Stimulated activated CD8-positive, alpha-beta memory T cell treated with anti-CD3 and anti-CD28 coated beads, Interleukin-7, amount 100 ng/mL, for 24 hours (primary cell): Measurements from ENCODE around the gene ACSF2.
"Not testable (repeated sequence)": the region's sequence is repeated elsewhere in the genome, so short reads cannot be mapped to it uniquely, and the experiment has no call there.

Experiments used
- DNase-seq: peaks from one replicate; pipeline ENCODE4 v3.0.0-alpha.2; 2020; ENCODE audit warnings: low read depth

ACSF2 gene

DNA sequence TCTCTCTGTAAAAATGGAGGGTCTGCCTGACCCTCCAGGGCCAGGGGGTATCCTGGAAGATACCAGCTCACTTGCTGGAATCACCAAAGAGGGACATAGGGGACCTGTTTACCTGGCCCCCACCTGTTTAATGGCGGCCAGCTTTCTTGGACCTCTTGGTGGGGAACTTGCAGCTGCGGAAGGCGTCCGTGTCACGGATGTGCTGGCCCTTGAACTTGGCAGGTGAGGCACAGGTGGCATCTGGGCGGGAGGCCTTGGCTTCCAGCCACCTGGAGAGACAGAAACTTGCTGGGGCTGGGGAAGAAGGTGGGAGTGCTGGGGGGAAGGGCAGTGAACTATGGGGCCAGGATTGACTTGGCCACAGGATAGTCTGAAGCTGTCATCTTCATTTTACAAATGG lies 39.2 kb downstream of the ACSF2 start:
- DNase-seq = no peak

DNA sequence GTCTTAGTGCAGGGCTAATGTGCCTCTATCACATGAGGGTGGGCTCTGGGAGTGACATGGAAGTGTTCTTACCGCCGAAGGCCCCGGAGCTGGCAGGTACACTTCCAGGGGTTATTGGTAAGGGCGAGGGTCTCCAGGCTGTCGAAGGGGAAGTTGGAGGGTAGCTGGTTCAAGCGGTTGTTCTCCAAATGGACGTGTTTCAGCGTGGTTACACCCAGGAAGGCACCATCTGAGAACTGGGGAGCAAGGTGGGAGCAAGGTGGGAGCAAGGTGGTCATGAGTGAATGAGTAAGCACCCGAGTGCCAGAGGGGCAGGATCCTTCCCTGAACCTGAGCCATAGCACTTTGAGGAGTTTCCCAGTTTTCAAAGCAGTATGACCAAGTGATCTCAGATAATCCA lies 39.6 kb downstream of the ACSF2 start:
- DNase-seq = no peak

DNA sequence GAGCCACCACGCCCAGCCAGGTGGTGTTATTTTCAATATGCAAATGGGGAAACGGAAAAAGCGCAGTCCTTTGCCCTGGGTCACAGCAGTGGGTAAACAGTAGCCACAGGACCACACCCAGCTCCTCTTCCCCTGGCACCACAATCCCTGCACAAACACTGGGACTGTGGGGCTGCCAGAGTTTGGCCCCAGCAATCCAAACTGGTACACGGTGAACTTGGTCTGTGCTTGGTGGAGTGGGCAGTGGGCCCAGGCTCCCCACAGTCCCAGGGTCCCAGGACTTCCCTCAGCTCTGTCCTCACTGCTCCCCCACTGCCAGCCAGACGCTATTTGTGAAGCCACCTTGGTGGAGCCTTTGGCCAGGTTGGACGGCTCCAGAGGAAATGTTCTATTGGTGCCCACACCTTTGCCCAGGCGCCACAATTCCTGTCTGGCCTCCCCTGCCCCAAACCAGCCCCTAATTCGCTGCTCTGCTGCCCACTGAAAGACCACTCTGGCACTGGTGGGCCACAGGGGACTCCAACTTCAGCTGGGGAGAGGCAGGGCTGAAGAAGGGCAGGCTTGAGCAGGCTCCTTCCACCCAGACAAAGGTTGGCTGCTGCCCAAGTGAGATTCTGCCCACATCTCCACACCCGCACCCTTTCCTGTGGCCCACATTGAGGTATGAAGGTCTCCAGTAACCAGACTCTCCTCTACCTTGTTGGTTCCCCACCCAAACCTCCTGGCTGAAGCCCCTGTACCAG lies 40.5 kb downstream of the ACSF2 start:
- DNase-seq = no peak

DNA sequence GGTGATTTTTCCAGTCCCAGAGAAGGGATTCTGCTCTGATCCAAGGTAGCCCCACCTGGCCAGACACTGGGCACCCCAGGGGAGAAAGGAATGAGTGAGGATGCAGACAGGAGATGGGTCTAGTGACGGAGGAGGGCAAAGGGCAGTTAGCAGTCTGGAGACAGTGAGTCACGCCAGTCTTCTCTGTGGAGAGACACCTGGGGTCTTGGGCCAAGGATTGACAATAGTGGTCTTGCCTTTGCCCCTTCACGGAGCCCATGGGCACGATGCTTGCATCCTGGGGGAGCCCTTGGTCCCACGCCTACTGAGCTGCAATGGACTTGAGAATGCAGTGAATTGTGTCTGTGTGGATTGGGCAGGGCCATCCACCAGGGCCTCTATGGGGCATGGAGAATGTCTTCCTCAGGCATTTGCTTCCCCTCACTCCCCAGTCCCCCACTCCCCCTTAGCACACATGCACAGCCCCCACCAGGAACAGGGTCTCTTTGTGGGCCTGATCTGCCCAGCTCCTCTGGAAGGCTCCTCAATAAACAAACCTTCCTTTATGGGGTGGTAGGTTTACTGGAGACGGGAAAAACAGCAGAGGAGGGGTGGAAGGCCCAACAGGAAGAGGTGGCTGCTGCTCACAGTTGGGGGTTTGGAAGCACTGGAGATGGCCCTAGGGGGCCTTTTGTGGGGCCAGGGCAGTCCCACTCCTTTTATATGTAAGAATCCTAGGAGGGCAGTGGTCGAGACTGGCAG lies 41.3 kb downstream of the ACSF2 start:
- DNase-seq = no peak

DNA sequence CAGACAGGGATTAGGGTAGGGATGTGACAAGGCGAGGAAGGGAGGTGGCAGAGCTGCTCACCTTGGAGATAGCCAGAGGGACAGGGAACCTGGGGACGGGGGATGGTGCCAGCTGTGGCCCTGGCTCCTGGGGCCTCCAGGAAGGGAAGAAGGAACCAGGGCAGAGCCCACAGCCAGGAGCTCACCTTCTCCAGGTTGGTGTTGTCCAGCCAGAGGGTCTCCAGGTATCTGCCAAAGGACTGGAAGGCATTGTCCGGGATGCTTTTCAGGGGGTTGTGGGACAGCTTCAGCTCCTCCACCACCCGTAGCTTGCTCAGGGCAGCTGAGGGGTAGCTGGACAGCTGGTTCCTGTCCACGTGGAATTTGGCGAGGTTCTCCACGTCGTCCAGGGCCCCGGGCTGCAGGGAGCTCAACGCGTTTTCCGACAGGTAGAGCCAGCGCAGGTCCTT lies 41.9 kb downstream of the ACSF2 start:
- DNase-seq = no peak

DNA sequence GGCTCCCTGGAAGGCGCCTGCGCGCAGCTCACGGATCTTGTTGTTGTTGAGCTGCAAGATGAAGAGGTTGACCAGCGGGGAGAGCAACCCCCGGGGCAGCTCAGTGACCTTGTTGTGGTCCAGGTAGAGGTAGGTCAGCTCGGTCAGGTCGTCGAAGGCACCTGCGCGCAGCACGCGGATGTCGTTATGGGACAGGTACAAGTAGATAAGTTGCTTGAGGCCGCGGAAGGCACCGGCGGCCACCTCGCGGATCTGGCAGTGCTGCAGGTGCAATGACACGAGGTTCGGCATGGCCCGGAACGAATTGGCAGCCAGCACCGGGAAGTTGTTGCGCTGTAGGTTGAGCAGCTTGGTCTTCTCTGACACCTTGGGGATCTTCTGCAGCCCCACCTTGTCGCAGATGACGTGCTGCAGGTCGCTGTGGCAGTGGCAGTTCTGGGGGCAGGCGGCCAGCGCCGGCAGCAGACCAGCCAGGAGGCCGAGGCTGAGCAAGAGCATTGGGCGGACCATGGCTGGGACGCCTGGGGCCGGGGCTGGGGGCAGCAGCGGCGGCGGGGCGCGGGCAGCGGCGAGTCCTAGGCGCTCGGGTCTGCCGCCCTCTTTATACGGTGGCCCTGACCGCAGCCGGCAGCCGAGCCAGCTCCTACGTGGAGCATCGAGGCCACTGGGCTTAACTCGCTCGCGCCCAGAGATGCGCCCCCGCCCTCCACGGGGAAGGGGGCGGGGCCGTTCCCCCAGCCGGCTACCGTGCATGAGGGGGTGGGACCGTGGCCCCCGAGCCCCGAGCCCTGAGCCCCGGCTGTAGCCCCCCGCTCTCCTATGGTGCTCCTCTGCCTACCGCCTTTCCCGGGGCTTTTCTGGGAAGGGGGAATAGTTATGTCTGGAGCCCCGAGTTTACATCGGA lies 42.5 kb downstream of the ACSF2 start, which contains the start of gene CHAD:
Gene CHAD, minus strand, starts transcription at position 577 of the 904 bp plus-strand sequence. Its CDS starts 67 bp downstream, at position 510.
- no peak for DNase-seq

DNA sequence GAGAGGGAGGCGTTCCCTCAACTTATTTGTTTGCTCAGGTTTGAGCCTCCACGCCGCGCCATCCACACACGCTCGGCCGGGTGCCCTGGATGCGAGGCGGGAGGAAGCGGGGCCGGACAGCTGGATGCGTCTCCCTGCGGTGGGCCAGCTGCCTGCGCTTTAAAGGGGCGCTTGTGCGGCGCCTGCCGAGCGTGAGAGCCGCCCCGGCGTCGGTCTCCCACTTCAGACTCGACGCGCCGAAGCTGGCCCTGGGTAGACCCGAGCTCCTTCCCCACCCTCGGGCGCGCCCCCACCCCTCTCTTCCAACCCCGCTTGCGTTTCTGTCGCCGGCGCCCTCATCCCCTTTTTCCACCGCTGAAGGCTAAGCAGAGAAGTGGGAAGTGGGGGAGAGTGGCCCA lies 43.2 kb downstream of the ACSF2 start:
- DNase-seq = no peak

DNA sequence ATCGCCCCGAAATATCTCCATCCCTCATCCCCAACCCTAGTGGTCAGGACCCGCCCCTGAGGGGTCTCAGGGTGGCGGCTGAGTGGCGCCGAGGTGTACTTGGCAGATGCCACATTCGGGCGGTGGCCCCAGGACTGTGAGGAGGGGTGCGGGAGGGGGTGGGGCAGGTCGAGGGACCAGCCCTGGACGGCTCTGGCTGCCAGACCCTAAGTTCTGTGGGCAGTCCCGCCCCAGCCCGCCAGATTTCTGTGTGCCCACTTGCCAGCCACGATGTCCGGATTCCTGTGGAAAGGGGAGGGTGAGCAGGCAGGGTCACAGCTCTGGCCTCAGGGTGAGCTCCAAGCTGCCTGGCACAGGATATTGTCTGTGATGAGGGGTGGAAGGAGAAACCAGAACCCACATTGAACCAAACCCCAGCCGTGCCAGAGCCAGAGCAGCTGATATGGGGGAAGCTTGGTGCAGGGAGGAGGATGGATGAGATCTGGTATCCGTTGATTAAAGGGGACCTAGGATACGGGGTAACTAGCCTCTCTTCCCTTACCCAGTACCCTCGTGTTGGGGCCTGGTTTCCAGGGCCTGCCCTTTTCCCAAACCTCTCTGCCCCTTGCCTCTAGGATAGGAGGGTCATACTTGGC lies 43.8 kb downstream of the ACSF2 start:
- no peak for DNase-seq

DNA sequence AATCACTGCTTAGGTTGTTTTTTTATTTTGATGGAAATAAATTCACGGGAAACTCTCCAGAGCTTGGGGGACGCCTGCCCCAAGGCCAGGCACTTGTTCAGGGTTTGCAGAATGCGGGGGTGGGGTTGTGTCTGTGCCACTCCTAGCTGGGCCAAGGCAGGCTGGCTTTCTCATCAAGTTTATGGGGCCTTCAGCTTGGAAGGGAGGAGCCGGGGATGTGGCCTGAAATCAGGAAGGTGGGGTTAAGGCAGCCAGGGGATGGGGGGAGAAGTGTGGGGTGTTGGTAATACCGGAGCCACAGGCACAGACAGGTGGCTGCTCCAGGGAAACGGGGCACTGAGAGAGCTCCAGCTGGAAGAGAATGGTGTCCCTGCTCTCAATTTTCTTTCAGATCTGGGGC lies 44.4 kb downstream of the ACSF2 start:
- DNase-seq = no peak

DNA sequence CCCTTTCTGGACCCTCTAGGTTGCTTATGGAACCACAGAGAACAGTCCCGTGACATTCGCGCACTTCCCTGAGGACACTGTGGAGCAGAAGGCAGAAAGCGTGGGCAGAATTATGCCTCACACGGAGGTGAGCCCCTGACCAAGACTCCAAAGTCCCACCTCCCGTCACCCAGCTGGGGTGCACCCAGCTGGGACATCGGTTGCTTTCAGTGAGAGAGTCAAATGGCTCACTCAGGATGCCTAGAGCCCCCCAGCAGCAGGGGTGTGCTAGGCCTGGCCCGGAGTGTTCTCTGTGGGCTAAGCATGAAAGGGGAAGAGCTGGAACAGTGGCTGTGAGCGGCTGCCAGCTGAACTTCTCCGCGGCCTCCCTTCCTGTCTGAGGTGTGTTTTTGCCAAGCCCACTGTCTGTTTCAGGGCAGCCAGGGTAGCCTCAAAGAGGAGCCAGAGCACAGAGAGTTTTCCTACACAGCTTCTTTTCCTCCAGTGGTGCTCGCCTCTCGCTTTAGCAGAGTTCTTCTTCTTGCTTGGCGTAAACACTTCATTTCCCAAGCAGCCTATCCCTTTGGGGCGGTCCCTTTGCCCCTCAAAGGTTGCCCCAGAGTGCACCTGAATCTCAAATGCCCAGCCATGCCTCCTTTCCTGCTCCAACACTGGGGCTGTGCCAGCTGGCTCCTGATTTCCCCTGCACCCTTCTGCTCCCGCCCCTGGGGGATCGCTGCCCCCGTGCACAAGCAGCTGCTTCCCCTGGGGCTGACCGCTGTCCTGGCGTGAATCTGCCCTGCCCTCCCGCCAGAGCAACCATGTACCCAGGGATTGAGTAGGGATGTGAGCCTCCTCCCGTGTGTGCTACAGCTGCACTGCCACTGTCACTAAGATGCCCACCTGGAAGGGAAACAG lies 45.2 kb downstream of the ACSF2 start:
- no peak for DNase-seq

DNA sequence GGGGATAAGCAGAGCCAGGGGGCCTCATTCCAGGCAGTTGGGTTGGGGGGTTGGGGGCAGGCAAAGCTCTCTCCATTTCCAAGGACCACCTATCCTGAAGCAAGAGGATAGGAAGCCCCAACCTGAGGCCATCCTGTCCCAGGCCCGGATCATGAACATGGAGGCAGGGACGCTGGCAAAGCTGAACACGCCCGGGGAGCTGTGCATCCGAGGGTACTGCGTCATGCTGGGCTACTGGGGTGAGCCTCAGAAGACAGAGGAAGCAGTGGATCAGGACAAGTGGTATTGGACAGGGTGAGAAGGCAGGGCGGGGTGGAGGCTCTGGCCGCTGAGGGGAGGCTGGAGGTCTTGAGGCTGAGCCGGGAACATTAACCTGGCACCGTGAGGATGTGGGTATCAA lies 46.3 kb downstream of the ACSF2 start:
- DNase-seq = no peak

DNA sequence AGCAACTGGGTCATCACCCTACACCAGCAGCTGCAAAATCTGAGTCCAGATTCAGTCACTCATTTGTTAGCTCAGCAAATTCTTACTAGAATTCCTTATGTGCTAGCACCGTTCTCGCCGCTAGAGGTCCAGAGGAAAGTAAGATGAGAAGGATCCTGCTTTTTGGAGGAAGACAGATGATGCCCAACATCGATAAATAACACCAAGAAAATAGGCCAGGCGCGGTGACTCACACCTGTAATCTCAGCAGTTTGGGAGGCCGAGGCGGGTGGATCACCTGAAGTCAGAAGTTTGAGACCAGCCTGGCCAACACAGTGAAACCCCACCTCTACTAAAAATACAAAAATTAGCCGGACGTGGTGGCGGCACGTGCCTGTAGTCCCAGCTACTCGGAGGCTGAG lies 46.7 kb downstream of the ACSF2 start:
- DNase-seq = not testable (repeated sequence)

DNA sequence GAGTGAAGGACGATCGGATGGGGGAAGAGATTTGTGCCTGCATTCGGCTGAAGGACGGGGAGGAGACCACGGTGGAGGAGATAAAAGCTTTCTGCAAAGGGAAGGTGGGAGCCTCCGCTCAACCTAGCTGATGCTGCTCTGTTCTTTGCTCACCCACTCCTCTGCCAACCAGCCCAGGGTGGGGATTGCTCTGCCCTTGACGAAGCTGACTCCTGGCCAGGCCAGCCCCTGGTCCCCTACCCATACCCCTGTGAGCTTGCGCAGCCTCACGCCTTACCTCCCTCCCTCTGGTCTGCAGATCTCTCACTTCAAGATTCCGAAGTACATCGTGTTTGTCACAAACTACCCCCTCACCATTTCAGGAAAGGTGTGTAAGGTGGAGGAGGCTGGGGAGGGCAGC lies 47.9 kb downstream of the ACSF2 start:
- no peak for DNase-seq

DNA sequence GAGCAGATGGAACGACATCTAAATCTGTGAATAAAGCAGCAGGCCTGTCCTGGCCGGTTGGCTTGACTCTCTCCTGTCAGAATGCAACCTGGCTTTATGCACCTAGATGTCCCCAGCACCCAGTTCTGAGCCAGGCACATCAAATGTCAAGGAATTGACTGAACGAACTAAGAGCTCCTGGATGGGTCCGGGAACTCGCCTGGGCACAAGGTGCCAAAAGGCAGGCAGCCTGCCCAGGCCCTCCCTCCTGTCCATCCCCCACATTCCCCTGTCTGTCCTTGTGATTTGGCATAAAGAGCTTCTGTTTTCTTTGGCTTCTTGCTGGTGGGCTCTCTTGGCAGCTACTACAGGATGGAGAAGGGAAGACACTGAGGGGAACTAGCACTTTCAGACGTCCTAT lies 48.5 kb downstream of the ACSF2 start:
- DNase-seq = no peak

DNA sequence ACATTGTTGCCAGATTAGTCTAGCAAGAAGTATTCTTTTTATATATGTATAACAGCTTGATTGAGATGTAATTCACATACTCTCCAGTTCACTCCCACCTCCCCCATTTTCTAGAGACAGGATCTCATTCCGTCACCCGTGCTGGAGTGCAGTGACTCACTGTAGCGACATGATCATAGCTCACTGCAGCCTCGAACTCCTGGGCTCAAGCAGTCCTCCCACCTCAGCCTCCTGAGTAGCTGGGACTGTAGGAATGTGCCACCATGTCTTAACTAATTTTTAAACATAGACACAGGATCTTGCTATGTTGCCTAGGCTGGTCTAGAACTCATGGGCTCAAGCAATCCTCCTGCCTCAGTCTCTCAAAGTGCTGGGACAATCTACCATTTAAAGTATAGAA lies 49.3 kb downstream of the ACSF2 start:
- no peak for DNase-seq

DNA sequence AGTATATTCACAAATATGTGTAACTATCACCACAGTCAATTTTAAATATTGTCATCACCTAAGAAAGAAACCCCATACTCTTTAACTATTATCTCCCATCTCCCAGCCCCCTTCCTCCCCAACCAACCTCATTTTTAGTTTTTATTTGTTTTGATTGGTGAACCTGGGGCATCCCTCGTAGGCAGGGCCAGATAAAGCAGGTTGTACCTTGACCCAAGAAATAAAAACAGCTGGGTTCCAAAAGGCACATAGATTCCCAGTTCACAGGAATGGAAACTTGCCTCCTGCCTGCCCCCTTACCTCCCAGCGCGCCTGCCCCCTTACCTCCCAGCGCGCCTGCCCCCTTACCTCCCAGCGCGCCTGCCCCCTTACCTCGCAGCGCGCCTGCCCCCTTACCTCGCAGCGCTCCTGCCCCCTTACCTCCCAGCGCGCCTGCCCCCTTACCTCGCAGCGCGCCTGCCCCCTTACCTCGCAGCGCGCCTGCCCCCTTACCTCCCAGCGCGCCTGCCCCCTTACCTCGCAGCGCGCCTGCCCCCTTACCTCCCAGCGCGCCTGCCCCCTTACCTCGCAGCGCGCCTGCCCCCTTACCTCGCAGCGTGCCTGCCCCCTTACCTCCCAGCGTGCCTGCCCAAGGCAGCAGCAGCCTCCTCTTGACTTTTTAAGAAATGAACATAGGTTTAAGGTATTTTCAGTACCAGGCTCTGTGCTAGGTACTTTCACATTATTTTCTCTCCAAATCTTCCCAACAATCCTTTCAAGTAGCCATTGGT lies 49.9 kb downstream of the ACSF2 start:
- DNase-seq = not testable (repeated sequence)

DNA sequence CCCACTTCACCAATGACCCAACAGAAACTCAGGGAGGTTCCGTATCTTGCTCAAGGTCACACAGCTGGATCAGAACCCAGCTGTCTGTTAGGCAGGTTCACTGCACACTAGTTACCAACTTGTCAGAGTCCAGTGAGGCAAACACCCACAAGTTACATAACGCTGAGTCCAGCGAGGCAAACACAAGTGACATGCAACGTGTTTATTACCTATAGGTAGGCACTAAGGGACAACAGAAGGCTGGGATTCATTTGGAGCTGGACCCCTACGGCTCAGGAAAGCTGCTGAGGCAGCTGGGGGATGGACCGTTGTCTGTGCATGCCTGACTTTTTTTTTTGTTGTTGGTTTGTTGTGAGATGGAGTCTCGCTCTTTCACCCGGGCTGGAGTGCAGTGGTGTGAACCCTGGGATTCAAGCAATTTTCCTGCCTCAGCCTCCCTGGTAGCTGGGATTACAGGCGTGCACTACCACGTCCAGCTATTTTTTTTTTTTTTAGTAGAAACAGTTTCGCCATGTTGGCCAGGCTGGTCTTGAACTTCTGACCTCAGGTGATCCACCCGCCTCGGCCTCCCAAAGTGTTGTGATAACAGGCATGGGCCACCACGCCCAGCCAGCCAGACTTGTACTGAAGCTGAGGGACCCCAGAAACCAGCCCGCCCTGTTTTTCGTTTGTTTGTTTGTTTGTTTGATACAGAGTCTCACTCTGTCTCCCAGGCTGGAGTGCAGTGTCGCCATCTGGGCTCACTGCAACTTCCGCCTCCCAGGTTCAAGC lies 50.7 kb downstream of the ACSF2 start:
- DNase-seq = no peak

DNA sequence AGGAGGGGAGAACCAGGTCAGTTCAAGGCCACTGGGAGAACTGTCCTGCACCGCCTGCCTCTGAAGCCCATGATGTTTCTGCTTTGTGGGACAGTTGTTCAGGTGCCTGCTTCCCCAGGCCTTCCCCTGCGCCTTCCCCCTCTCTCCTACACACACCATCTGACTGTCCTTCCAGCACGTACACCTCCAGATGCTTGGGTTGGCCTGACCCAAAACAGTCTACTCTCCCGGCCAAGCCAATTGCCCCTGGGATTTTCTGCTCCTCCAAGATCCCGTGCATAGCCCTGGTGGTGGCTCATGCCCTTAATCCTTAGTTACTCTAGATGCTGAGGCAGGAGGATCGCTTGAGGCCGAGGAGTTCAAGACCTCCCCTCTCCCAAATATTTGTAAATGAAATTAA lies 52.0 kb downstream of the ACSF2 start:
- no peak for DNase-seq
